ENCODE measurements around the gene CSPG5.

Gene CSPG5

GRCh38 chr3:47578691-47579632 lies at the start of gene CSPG5:
Gene CSPG5, minus strand, starts transcription at chr3:47578865. Its CDS starts 172 bp downstream, at chr3:47578693.
- no peak for DNase-seq (ENCODE audit: extremely low read depth in 1 of 2, low read depth in 1 of 2)

GRCh38 chr3:47628426-47628825 lies 49.8 kb upstream of the CSPG5 start:
- DNase-seq (ENCODE audit: extremely low read depth in 1 of 2, low read depth in 1 of 2), result no peak

- DNase-seq (ENCODE audit: extremely low read depth in 1 of 2, low read depth in 1 of 2), result no peak
These were observed 44.2 kb upstream of the CSPG5 start for GRCh38 chr3:47622671-47623461.

GRCh38 chr3:47617086-47618010 lies 38.7 kb upstream of the CSPG5 start:
- no peak for DNase-seq (ENCODE audit: extremely low read depth in 1 of 2, low read depth in 1 of 2)

- DNase-seq (ENCODE audit: extremely low read depth in 1 of 2, low read depth in 1 of 2), result no peak
These were observed 36.1 kb upstream of the CSPG5 start for GRCh38 chr3:47614788-47615187.

GRCh38 chr3:47613722-47614121 lies 35.1 kb upstream of the CSPG5 start:
- DNase-seq (ENCODE audit: extremely low read depth in 1 of 2, low read depth in 1 of 2), result no peak

- DNase-seq (ENCODE audit: extremely low read depth in 1 of 2, low read depth in 1 of 2), result no peak
These were observed 34.2 kb upstream of the CSPG5 start for GRCh38 chr3:47612879-47613278.

- no peak for DNase-seq (ENCODE audit: extremely low read depth in 1 of 2, low read depth in 1 of 2)
These were observed 33.5 kb upstream of the CSPG5 start for GRCh38 chr3:47612178-47612577.

GRCh38 chr3:47611576-47611975 lies 32.9 kb upstream of the CSPG5 start:
- DNase-seq (ENCODE audit: extremely low read depth in 1 of 2, low read depth in 1 of 2), result no peak

- no peak for DNase-seq (ENCODE audit: extremely low read depth in 1 of 2, low read depth in 1 of 2)
These were observed 31.9 kb upstream of the CSPG5 start for GRCh38 chr3:47610583-47610982.

- no peak for DNase-seq (ENCODE audit: extremely low read depth in 1 of 2, low read depth in 1 of 2)
These were observed 28.7 kb upstream of the CSPG5 start for GRCh38 chr3:47607335-47607734.

- DNase-seq (ENCODE audit: extremely low read depth in 1 of 2, low read depth in 1 of 2), result no peak
These were observed 27.5 kb upstream of the CSPG5 start for GRCh38 chr3:47606165-47606564.

- no peak for DNase-seq (ENCODE audit: extremely low read depth in 1 of 2, low read depth in 1 of 2)
These were observed 27.0 kb upstream of the CSPG5 start for GRCh38 chr3:47605652-47606051.

- no peak for DNase-seq (ENCODE audit: extremely low read depth in 1 of 2, low read depth in 1 of 2)
These were observed 25.5 kb upstream of the CSPG5 start for GRCh38 chr3:47604145-47604544.

- DNase-seq (ENCODE audit: extremely low read depth in 1 of 2, low read depth in 1 of 2), result no peak
These were observed 24.7 kb upstream of the CSPG5 start for GRCh38 chr3:47603332-47603731.

- no peak for DNase-seq (ENCODE audit: extremely low read depth in 1 of 2, low read depth in 1 of 2)
These were observed 22.6 kb upstream of the CSPG5 start for GRCh38 chr3:47601281-47601680.

- DNase-seq (ENCODE audit: extremely low read depth in 1 of 2, low read depth in 1 of 2), result no peak
These were observed 16.1 kb upstream of the CSPG5 start for GRCh38 chr3:47594792-47595191.

GRCh38 chr3:47592066-47592795 lies 13.6 kb upstream of the CSPG5 start:
- DNase-seq (ENCODE audit: extremely low read depth in 1 of 2, low read depth in 1 of 2), result no peak

GRCh38 chr3:47590216-47590615 lies 11.6 kb upstream of the CSPG5 start:
- no peak for DNase-seq (ENCODE audit: extremely low read depth in 1 of 2, low read depth in 1 of 2)

GRCh38 chr3:47588587-47588986 lies 9.9 kb upstream of the CSPG5 start:
- DNase-seq (ENCODE audit: extremely low read depth in 1 of 2, low read depth in 1 of 2), result no peak
